ENCODE data around the gene IPO9. TPM values are rescaled to one million over a fixed set of nuclear protein-coding genes. Genes with fewer than 3 reads are reported as not detected.
"Not testable (repeated sequence)": the region's sequence is repeated elsewhere in the genome, so short reads cannot be mapped to it uniquely, and the experiment has no call there.

IPO9 gene
- total RNA-seq, 1 experiment from 2014 or later: 121 TPM

- BruUV-seq (replicated peaks): no TSS peak
- ChIA-PET CTCF (no interaction called here), POLR2A (ENCODE audit: low non-redundant PET) (interaction anchor here (0.5 kb wide), 1 partner anchor 24 kb away, joined by 4 read pairs; no protein-coding TSS in a partner anchor)
- no peak overlapping the region for H3K4me3 ChIP-seq (ENCODE audit: low read depth, low read length, poor library complexity, severe bottlenecking)
- intact Hi-C loops (cut with micrococcal nuclease; ENCODE audit: unreplicated experiment): loop anchor here (10.0 kb wide), 1 partner anchor 235 kb away; no protein-coding TSS in a partner anchor
- no peak overlapping the region for H3K27ac ChIP-seq (ENCODE audit: low read depth, low read length, poor library complexity, severe bottlenecking)
- no peak for DNase-seq (ENCODE audit: low spot score)
- no peaks in the 10 kb centered on the region for H3K27me3 ChIP-seq (replicated peaks; ENCODE audit: insufficient read depth, low read depth, low read length, poor library complexity)
- no peaks in the 10 kb centered on the region for H3K9me3 ChIP-seq (ENCODE audit: low read depth, low read length, poor library complexity, severe bottlenecking)
- H3K36me3 ChIP-seq (ENCODE audit: insufficient read depth, low read length, poor library complexity, severe bottlenecking): no peaks in the 10 kb centered on the region
- no peak for TF ChIP-seq CTCF (conservative IDR thresholded peaks at IDR 0.05; ENCODE audit: low read depth, low read length)
- no peak for TF ChIP-seq EZH2 (IDR thresholded peaks at IDR 0.05; ENCODE audit: borderline replicate concordance, low read depth, low read length, poor library complexity, severe bottlenecking)
- no peaks in the 10 kb centered on the region for H3K4me1 ChIP-seq (ENCODE audit: insufficient read depth, low read length, poor library complexity, severe bottlenecking)
Measured at GRCh38 chr1:201899683-201900429, 70.9 kb downstream of the IPO9 start.

DNA sequence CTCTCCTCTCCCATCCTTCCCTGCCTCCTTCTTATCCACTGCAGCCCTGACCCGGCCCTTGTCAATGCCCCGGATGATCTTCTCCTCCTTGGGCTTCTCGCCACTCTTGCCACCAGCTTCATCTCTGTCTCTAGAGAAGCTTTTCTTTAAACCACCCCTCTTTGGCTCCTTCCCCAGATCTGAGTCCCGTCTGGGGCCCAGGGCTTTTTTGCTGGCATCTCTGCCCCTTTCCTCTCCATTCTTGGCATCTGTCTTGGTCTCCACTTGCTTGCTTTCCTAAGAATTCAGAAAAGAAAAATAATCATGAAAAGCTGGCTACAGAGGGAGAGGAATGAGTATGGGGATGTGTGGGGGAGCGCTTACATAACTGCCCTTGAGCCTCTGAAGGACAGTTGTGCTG lies 71.5 kb downstream of the IPO9 start:
- TF ChIP-seq EZH2 (IDR thresholded peaks at IDR 0.05; ENCODE audit: borderline replicate concordance, low read depth, low read length, poor library complexity, severe bottlenecking) (no peak), CTCF (conservative IDR thresholded peaks at IDR 0.05; ENCODE audit: low read depth, low read length) (no peak)
- ChIA-PET POLR2A (ENCODE audit: low non-redundant PET) (no interaction called here), CTCF (no interaction called here)
- Histone ChIP-seq H3K27ac (ENCODE audit: low read depth, low read length, poor library complexity, severe bottlenecking) (no peak overlapping the region), H3K9me3 (ENCODE audit: low read depth, low read length, poor library complexity, severe bottlenecking) (no peaks in the 10 kb centered on the region), H3K4me3 (ENCODE audit: low read depth, low read length, poor library complexity, severe bottlenecking) (no peak overlapping the region), H3K36me3 (ENCODE audit: insufficient read depth, low read length, poor library complexity, severe bottlenecking) (no peaks in the 10 kb centered on the region), H3K4me1 (ENCODE audit: insufficient read depth, low read length, poor library complexity, severe bottlenecking) (no peaks in the 10 kb centered on the region), H3K27me3 (replicated peaks; ENCODE audit: insufficient read depth, low read depth, low read length, poor library complexity) (no peaks in the 10 kb centered on the region)
- no TSS peak for BruUV-seq (replicated peaks)
- DNase-seq (ENCODE audit: low spot score): no peak
- intact Hi-C loops (cut with micrococcal nuclease; ENCODE audit: unreplicated experiment): no loop called here

DNA sequence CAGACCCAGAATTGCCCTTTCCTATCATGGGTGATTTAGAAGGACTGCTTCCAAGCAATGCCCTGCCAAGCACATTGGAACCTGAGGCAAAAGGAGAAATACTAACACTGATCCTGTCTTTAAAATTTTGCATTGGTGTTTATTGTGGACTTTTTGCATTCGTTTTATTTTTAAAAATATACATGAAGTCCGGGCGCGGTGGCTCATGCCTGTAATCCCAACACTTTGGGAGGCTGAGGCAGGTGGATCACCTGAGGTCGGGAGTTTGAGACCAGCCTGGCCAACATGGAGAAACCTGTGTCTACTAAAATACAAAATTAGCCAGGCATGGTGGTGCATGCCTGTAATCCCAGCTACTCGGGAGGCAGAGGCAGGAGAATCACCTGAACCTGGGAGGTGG lies 72.1 kb downstream of the IPO9 start:
- H3K4me3 ChIP-seq (ENCODE audit: low read depth, low read length, poor library complexity, severe bottlenecking); H3K27me3 ChIP-seq (replicated peaks; ENCODE audit: insufficient read depth, low read depth, low read length, poor library complexity); CTCF ChIA-PET; H3K9me3 ChIP-seq (ENCODE audit: low read depth, low read length, poor library complexity, severe bottlenecking); H3K36me3 ChIP-seq (ENCODE audit: insufficient read depth, low read length, poor library complexity, severe bottlenecking); intact Hi-C loops (cut with micrococcal nuclease; ENCODE audit: unreplicated experiment); POLR2A ChIA-PET (ENCODE audit: low non-redundant PET); DNase-seq (ENCODE audit: low spot score); H3K27ac ChIP-seq (ENCODE audit: low read depth, low read length, poor library complexity, severe bottlenecking); H3K4me1 ChIP-seq (ENCODE audit: insufficient read depth, low read length, poor library complexity, severe bottlenecking); BruUV-seq (replicated peaks): not testable (repeated sequence)

GRCh38 chr1:201902198-201902597 lies 73.2 kb downstream of the IPO9 start:
- POLR2A ChIA-PET (ENCODE audit: low non-redundant PET): no interaction called here
- H3K4me3 ChIP-seq (ENCODE audit: low read depth, low read length, poor library complexity, severe bottlenecking): no peak overlapping the region
- intact Hi-C loops (cut with micrococcal nuclease; ENCODE audit: unreplicated experiment): no loop called here
- H3K9me3 ChIP-seq (ENCODE audit: low read depth, low read length, poor library complexity, severe bottlenecking): no peaks in the 10 kb centered on the region
- no peaks in the 10 kb centered on the region for H3K4me1 ChIP-seq (ENCODE audit: insufficient read depth, low read length, poor library complexity, severe bottlenecking)
- TF ChIP-seq EZH2 (IDR thresholded peaks at IDR 0.05; ENCODE audit: borderline replicate concordance, low read depth, low read length, poor library complexity, severe bottlenecking) (no peak), CTCF (conservative IDR thresholded peaks at IDR 0.05; ENCODE audit: low read depth, low read length) (no peak)
- no peak for DNase-seq (ENCODE audit: low spot score)
- no TSS peak for BruUV-seq (replicated peaks)
- H3K27me3 ChIP-seq (replicated peaks; ENCODE audit: insufficient read depth, low read depth, low read length, poor library complexity): no peaks in the 10 kb centered on the region
- H3K27ac ChIP-seq (ENCODE audit: low read depth, low read length, poor library complexity, severe bottlenecking): no peak overlapping the region
- CTCF ChIA-PET: no interaction called here
- H3K36me3 ChIP-seq (ENCODE audit: insufficient read depth, low read length, poor library complexity, severe bottlenecking): no peaks in the 10 kb centered on the region

All from A673 (cell line).